Measurements from ENCODE around the gene MCEMP1. TPM values are rescaled to one million over a fixed set of nuclear protein-coding genes. Genes with fewer than 3 reads are reported as not detected.

The MCEMP1 gene
- total RNA-seq, 1 donor from 2014 or later = not detected

DNA sequence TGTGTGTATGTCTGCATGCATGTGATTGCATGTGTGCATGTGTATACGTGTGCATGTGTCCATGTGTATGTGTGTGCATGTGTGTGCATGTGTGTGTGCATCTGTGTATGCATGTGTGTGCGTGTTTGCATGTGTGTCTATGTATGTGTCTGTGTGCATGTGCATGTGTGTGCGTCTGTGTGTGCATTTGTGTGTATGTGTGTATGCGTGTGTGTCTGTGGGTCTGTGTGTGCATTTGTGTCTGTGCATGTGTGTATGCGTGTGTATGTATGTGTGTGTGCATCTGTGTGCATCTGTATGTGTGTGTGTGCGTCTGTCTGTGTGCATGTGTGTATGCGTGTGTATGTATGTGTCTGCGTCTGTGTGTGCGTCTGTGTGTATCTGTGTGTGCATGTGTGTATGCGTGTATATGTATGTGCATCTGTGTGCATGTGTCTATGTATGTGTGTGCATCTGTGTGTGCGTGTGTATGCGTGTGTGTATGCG, 37.0 kb upstream of the MCEMP1 start:
- Mint-ChIP-seq H3K4me1 (ENCODE audit: low read depth, unreplicated experiment) (no peaks in the 10 kb centered on the region), H3K27me3 (ENCODE audit: low read depth, unreplicated experiment) (peaks cover 7% of the 10 kb centered on the region), H3K9me3 (ENCODE audit: unreplicated experiment) (no peaks in the 10 kb centered on the region), H3K4me3 (ENCODE audit: unreplicated experiment) (no peak overlapping the region), H3K36me3 (ENCODE audit: low read depth, unreplicated experiment) (peaks cover 1% of the 10 kb centered on the region), H3K27ac (ENCODE audit: unreplicated experiment) (no peak overlapping the region)
- Histone ChIP-seq H2AFZ (ENCODE audit: low read depth, low read length) (no peak overlapping the region), H3K4me3 (ENCODE audit: insufficient read depth, low read depth, low read length) (no peak overlapping the region), H3K27me3 (ENCODE audit: insufficient read depth, low read length) (peaks cover 13% of the 10 kb centered on the region), H3K9me3 (ENCODE audit: insufficient read depth, low read depth, low read length) (peaks cover 5% of the 10 kb centered on the region), H3K4me2 (ENCODE audit: low read length) (no peak overlapping the region), H3K36me3 (ENCODE audit: insufficient read depth, low read length) (no peaks in the 10 kb centered on the region), H3K4me1 (ENCODE audit: insufficient read depth, low read length) (no peaks in the 10 kb centered on the region), H3K9ac (ENCODE audit: low read length) (no peak overlapping the region), H3K79me2 (ENCODE audit: insufficient read depth, low read length) (no peaks in the 10 kb centered on the region), H4K20me1 (ENCODE audit: insufficient read depth, low read length) (no peaks in the 10 kb centered on the region), H3K27ac (ENCODE audit: low read depth, low read length) (no peak overlapping the region)
- FAIRE-seq (no peak), DNase-seq (ENCODE audit: low read depth) (no peak)
- TF ChIP-seq, protein P1, sequence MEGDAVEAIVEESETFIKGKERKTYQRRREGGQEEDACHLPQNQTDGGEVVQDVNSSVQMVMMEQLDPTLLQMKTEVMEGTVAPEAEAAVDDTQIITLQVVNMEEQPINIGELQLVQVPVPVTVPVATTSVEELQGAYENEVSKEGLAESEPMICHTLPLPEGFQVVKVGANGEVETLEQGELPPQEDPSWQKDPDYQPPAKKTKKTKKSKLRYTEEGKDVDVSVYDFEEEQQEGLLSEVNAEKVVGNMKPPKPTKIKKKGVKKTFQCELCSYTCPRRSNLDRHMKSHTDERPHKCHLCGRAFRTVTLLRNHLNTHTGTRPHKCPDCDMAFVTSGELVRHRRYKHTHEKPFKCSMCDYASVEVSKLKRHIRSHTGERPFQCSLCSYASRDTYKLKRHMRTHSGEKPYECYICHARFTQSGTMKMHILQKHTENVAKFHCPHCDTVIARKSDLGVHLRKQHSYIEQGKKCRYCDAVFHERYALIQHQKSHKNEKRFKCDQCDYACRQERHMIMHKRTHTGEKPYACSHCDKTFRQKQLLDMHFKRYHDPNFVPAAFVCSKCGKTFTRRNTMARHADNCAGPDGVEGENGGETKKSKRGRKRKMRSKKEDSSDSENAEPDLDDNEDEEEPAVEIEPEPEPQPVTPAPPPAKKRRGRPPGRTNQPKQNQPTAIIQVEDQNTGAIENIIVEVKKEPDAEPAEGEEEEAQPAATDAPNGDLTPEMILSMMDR (IDR thresholded peaks at IDR 0.05; ENCODE audit: insufficient read depth, low read depth, low read length) = no peak
- no peak for TF ChIP-seq EZH2 (IDR thresholded peaks at IDR 0.05; ENCODE audit: insufficient read depth, low read length)

DNA sequence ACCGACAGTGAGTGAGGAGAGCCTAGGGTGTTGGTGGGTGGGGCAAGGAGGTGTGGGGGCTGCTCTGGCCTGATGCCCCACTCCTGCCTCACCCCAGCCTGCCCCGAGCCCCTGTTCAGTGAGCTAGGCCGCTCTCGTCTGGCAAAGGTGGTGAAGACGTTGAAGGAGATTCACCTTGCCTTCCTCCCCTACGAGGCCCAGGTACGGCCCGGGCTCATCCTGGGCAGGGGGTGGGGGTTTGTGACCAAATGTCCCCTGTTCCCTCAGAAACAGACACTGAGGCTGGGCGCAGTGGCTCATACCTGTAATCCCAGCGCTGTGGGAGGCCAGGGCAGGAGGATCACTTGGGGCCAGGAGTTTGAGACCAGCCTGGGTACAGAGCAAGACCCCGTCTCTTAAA, 36.1 kb upstream of the MCEMP1 start:
- Mint-ChIP-seq H3K9me3 (ENCODE audit: unreplicated experiment) (no peaks in the 10 kb centered on the region), H3K4me3 (ENCODE audit: unreplicated experiment) (no peak overlapping the region), H3K27ac (ENCODE audit: unreplicated experiment) (no peak overlapping the region), H3K27me3 (ENCODE audit: low read depth, unreplicated experiment) (peaks cover 3% of the 10 kb centered on the region), H3K36me3 (ENCODE audit: low read depth, unreplicated experiment) (peaks cover 1% of the 10 kb centered on the region), H3K4me1 (ENCODE audit: low read depth, unreplicated experiment) (no peaks in the 10 kb centered on the region)
- Histone ChIP-seq H3K4me3 (ENCODE audit: insufficient read depth, low read depth, low read length) (no peak overlapping the region), H3K9me3 (ENCODE audit: insufficient read depth, low read depth, low read length) (peaks cover 5% of the 10 kb centered on the region), H3K36me3 (ENCODE audit: insufficient read depth, low read length) (no peaks in the 10 kb centered on the region), H3K9ac (ENCODE audit: low read length) (no peak overlapping the region), H4K20me1 (ENCODE audit: insufficient read depth, low read length) (no peaks in the 10 kb centered on the region), H3K79me2 (ENCODE audit: insufficient read depth, low read length) (no peaks in the 10 kb centered on the region), H2AFZ (ENCODE audit: low read depth, low read length) (no peak overlapping the region), H3K4me2 (ENCODE audit: low read length) (no peak overlapping the region), H3K27me3 (ENCODE audit: insufficient read depth, low read length) (peaks cover 10% of the 10 kb centered on the region), H3K4me1 (ENCODE audit: insufficient read depth, low read length) (no peaks in the 10 kb centered on the region), H3K27ac (ENCODE audit: low read depth, low read length) (no peak overlapping the region)
- FAIRE-seq (no peak), DNase-seq (ENCODE audit: low read depth) (no peak)
- TF ChIP-seq, protein P1 (IDR thresholded peaks at IDR 0.05; ENCODE audit: insufficient read depth, low read depth, low read length) = no peak
- TF ChIP-seq EZH2 (IDR thresholded peaks at IDR 0.05; ENCODE audit: insufficient read depth, low read length) = no peak

All from astrocyte (in vitro differentiated cells and primary cell).